ENCODE data around the gene SLC1A2.

Gene SLC1A2

GRCh38 chr11:35323076-35323868, 96.1 kb downstream of the SLC1A2 start:
- no peak for DNase-seq

GRCh38 chr11:35322318-35322979, 96.9 kb downstream of the SLC1A2 start:
- no peak for DNase-seq

GRCh38 chr11:35321532-35322317, 97.6 kb downstream of the SLC1A2 start:
- no peak for DNase-seq

GRCh38 chr11:35321111-35321510, 98.2 kb downstream of the SLC1A2 start:
- DNase-seq: no peak

- no peak for DNase-seq
These were observed 100.1 kb downstream of the SLC1A2 start for GRCh38 chr11:35318977-35319925.

- no peak for DNase-seq
These were observed 101.0 kb downstream of the SLC1A2 start for GRCh38 chr11:35318309-35318708.

- DNase-seq: no peak
These were observed 102.1 kb downstream of the SLC1A2 start for GRCh38 chr11:35317253-35317652.

- no peak for DNase-seq
These were observed 103.2 kb downstream of the SLC1A2 start for GRCh38 chr11:35316161-35316560.

GRCh38 chr11:35313760-35314153, 105.6 kb downstream of the SLC1A2 start:
- no peak for DNase-seq

GRCh38 chr11:35313066-35313759, 106.1 kb downstream of the SLC1A2 start:
- DNase-seq: no peak

- no peak for DNase-seq
These were observed 108.0 kb downstream of the SLC1A2 start for GRCh38 chr11:35311331-35311730.

GRCh38 chr11:35308157-35308556, 111.2 kb downstream of the SLC1A2 start:
- DNase-seq: no peak

- DNase-seq: no peak
These were observed 112.1 kb downstream of the SLC1A2 start for GRCh38 chr11:35307221-35307621.

GRCh38 chr11:35305670-35306382, 113.5 kb downstream of the SLC1A2 start:
- peak in 1 of 2 experiments; percentile 13 for DNase-seq

GRCh38 chr11:35304900-35305460, 114.4 kb downstream of the SLC1A2 start:
- DNase-seq: no peak

GRCh38 chr11:35304386-35304775, 115.0 kb downstream of the SLC1A2 start:
- peak in 1 of 2 experiments; percentile 2 for DNase-seq

- DNase-seq: no peak
These were observed 115.6 kb downstream of the SLC1A2 start for GRCh38 chr11:35303596-35304385.

- no peak for DNase-seq
These were observed 117.0 kb downstream of the SLC1A2 start for GRCh38 chr11:35302398-35302797.

GRCh38 chr11:35298369-35298768, 121.0 kb downstream of the SLC1A2 start:
- no peak for DNase-seq

GRCh38 chr11:35295751-35296150, 123.6 kb downstream of the SLC1A2 start:
- DNase-seq: no peak

All from SHP77 (cell line).